HG03097 (cell line): Measurements from ENCODE around the gene TAF1D.
"Not testable (repeated sequence)": the region's sequence is repeated elsewhere in the genome, so short reads cannot be mapped to it uniquely, and the experiment has no call there.

Source experiments
- ATAC-seq: cut with Tn5 transposase; IDR thresholded peaks from one replicate; pipeline ENCODE4 v1.9.1; 2021; ENCODE audit not compliant: unreplicated experiment, low FRiP score

Gene TAF1D

DNA sequence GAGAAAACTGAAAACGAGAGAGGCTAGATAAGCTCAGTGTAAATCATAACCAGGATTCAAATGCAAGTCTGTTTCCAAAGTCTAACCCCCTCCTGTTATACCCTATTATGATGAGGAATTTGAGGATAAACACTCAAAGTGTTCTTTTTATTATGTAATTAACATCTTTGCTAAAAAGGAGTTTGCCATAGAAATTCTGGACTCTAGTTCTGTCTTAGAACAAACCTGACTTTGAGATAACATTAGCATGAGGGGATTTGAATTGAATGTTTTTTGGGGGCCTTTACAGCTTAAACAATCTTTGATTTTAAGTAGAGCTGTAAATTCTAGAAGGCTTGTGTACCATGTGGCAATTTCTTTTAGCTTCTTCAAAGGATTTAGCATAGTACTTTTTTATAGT, 9.7 kb upstream of the TAF1D start:
- ATAC-seq, result no peak

DNA sequence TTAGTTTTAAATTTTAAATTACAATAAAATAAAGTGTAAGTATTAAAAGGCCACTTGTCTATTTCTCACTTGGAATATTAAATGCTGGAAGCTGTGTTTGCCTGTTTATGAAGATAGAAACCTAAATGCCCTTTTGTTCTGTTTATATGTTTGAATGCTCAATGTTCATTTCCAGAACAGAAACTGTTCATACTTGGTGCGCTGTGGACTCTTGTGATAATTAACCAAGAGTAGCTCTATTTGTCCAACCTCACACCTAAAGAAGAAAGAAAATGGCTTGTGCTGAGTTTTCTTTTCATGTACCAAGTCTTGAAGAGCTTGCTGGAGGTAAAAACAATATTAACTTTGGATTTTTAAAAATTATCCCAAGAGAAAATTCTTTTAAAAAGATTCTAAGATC, 5.8 kb upstream of the TAF1D start:
- ATAC-seq, result peak; percentile 80

DNA sequence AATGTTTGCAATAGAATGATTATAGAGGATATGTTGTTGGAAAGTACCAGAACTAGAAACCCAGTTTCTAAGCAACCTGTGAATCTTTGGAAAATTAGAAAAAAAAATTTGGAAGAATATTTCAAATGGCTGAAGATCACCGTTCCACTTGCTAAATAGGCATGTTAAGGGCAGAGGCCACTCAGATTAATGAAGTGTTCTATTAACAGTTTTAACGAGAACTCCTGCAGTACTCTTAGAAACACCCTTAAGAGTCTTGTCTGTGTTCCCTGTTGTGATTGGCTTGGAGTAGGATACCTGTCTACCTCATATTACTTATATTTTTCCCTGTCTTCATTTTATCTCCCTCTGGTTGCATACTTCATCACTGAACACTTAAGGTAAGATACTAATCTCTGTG, 4.8 kb upstream of the TAF1D start:
- no peak for ATAC-seq

- not testable (repeated sequence) for ATAC-seq
These were observed 3.9 kb upstream of the TAF1D start for GRCh38 chr11:93745005-93745755.

DNA sequence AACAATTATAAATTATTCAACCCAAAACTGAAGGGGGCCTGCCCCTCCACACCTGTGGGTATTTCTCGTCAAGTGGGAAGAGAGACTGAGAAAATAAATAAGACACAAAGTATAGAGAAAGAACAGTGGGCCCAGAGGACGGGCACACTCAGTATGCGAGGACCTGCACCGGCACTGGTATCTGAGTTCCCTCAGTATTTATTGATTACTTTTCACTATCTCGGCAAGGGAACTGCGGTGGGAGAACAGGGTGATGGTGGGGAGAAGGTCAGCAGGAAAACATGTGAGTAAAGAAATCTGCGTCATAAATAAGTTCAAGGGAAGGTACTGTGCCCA, 3.3 kb upstream of the TAF1D start:
- no peak for ATAC-seq

DNA sequence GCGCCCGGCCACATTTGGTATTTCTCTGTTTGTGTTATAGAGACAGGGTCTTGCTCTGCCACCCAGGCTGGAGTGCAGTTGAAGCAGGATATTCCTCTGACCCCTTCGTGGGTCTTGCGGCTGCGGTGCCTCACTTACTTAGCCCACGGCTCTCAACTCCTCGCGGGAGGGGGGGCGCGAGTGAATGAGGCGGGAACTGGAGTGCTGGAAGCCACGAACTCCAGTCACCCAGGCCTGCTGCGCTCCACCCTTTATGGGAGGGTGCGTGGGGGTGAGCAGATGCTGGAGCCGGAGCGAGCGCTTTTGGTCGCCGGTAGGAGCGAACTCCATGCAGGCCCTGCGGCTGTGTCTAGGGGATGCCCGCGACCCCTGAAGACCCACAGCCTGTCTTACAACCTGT, 2.0 kb upstream of the TAF1D start:
- ATAC-seq, result no peak

- ATAC-seq, result peak; percentile 5
These were observed 559 bp upstream of the TAF1D start for GRCh38 chr11:93741882-93742226.

DNA sequence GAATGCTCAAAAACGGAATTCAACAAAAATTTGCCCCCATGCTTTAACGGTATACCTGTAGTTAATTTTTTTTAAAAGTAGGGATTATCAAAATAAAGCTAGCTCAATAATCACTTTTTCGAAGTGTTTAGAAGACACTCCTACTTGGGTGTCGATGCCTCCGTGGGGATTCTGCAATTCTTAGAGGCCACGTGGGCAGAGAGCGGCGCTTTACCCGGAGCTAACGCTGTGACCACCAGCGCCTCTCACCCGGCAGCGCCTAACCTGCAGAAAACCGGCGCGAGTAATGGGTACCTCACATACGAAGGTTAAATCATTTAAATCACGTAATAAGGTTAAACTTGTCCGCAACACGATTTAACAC, 583 bp downstream of the TAF1D start:
- ATAC-seq, result peak; percentile 22

GRCh38 chr11:93740031-93740729, 1.1 kb downstream of the TAF1D start:
- ATAC-seq, result no peak

DNA sequence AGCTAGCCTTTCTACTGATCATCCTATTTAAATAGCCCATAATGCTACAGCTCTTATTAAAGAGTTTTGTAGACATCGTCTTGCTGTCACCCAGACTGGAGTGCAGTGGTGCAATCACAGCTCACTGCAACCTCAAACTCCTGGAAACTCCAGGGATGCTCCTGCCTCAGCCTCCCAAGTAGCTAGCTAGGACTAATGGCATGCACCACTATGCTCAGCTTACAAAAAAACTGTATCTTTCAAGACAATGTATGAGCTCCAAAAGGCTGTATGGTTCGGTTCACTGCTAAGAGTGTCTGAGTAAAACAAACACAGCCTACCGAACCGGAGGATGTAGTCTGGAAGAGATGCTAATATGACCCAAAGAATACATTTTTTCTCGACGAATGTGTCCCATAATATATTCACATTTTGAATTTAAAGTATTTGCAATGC, 2.6 kb downstream of the TAF1D start:
- no peak for ATAC-seq

GRCh38 chr11:93737904-93738612, 3.2 kb downstream of the TAF1D start:
- ATAC-seq, result no peak

- no peak for ATAC-seq
These were observed 5.2 kb downstream of the TAF1D start for GRCh38 chr11:93736129-93736528.

DNA sequence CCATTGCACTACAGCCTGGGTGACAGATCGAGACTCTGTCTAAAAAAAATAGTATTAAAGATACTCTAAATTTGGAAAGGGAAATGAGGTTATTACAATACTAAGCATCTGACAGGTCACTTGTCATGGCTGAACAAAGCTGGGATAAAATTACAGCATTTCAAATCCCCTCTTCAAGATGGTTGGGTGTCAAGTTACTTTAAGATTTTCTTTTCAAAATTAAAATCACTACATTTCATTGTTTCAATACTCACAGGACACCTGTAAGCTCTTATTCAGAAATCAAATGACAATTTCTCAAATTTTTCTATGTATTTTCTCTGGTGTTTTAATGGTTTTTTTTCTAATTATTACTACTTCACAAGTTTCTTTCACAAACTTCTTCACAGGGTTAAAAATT, 5.7 kb downstream of the TAF1D start:
- ATAC-seq, result no peak

DNA sequence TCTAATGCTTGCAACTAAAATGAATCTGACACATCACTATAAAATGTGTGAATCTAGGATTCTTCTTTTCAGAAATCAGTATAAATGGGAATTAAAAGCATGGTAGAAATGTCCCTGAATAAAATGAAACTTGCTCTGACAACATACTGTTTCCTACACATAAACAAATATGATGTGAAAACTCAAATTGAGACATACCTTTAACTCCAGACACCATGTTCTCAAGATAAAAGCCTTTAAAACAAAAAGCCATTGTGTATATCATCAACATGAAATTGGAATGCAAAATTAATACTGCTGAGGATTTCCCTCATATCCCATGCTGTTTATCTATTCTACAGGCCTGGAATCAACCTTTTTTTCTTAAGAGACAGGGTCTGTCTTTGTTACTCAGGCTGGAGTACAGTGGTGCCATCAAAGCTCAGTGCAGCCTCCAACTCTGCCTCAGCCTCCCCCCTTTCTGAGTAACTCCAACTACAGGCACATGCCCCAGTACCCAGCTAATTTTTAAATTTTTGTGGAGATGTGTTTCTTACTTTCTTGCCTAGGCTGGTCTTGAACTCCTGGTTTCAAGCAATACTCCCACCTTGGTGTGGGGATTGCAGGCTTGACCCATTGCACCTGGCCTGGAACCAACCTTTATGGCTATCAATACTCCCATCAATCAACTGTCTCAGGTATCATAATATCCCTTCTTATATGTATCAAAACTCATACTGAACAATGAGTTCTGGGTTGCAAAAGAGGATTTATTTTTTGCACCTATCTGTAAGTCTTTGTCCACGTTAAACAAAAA, 6.7 kb downstream of the TAF1D start:
- no peak for ATAC-seq

- ATAC-seq, result no peak
These were observed 7.8 kb downstream of the TAF1D start for GRCh38 chr11:93733474-93733873.

GRCh38 chr11:93732237-93732892, 8.9 kb downstream of the TAF1D start:
- ATAC-seq, result no peak

- ATAC-seq, result no peak
These were observed 10.9 kb downstream of the TAF1D start for GRCh38 chr11:93730108-93731107.

DNA sequence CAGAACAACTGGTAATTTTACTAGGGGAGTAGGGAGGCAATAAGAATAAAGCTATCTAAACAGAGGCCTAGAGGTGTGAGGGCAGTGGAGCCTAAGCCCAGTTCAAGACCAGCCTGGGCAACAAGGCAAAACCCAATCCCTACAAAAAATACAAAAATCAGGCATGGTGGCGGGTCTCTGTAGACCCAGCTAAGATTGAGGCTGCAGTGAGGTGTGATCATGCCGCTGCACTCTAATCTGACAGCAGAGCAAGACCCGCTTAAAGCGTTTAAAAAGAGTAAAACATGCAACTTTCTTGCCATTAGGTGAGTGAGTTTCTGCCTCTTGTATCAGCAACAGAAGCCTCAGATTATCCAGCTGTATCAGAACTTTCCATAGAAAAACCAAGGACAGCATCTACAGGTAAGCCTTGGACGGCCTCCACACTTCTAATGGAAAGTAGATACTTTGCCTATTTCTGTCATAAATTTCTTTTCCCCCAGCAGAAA, 12.1 kb downstream of the TAF1D start:
- no peak for ATAC-seq

GRCh38 chr11:93728792-93729128, 12.5 kb downstream of the TAF1D start:
- no peak for ATAC-seq
